ENCODE data around the gene MAPK6.

DNA sequence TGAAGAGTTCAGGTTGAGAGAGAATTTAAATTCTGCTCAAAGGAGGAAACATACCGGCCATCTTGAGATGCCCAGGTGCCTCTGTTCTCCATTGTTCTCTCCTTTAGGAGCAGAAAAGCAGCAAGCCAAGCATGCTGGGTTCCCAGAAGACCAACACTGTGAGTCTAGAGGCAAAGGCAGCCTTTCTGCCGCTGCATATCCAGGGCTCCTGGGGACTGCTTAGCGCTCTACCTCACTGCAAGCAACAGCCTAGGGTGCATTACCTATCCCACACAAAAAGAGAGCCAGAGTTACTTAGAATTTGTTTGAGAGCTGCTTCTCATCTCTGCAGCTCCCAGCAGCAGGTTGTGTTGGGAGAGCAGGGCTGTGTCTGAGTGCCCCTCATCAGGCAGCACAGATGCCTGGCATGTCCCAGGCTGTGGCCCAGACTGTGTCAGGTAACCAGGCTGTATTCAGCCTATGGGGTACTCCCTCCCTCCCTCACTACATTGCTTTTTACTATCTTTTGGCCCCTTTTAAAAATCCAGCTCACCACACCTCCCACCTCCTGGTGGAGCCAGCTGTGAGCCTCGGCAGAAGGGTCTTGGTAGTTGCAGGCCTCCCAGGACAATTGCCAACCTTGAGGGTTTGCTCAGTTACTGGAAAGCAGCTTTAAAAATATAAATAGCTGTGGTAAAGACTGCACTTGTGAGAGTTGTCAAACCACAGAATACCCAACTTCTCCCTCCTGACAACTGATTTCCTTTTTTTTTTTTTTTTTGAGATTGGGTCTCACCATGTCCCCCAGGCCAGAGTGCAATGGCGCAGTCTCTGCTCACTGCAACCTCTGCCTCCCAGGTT, 63.4 kb downstream of the MAPK6 start:
- TF ChIP-seq, protein P1, sequence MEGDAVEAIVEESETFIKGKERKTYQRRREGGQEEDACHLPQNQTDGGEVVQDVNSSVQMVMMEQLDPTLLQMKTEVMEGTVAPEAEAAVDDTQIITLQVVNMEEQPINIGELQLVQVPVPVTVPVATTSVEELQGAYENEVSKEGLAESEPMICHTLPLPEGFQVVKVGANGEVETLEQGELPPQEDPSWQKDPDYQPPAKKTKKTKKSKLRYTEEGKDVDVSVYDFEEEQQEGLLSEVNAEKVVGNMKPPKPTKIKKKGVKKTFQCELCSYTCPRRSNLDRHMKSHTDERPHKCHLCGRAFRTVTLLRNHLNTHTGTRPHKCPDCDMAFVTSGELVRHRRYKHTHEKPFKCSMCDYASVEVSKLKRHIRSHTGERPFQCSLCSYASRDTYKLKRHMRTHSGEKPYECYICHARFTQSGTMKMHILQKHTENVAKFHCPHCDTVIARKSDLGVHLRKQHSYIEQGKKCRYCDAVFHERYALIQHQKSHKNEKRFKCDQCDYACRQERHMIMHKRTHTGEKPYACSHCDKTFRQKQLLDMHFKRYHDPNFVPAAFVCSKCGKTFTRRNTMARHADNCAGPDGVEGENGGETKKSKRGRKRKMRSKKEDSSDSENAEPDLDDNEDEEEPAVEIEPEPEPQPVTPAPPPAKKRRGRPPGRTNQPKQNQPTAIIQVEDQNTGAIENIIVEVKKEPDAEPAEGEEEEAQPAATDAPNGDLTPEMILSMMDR (IDR thresholded peaks at IDR 0.05) = no peak
- no peak for TF ChIP-seq POLR2A (IDR thresholded peaks at IDR 0.05)
